Endodermal cell (in vitro differentiated cells): ENCODE data around the gene WDR7. TPM values are rescaled to one million over a fixed set of nuclear protein-coding genes. Genes with fewer than 3 reads are reported as not detected.

Experiments used
- DNase-seq: peaks from one replicate; pipeline ENCODE4 v3.0.0-alpha.2; 2017
- H3K27ac ChIP-seq: 2 replicates; pipeline ENCODE4 v1.5.1; 2013; ENCODE audit warnings: mild to moderate bottlenecking, low read depth, low read length, moderate library complexity
- H3K27me3 ChIP-seq: 2 replicates; pipeline ENCODE4 v1.6.1; 2013; ENCODE audit warnings: mild to moderate bottlenecking, low read length, moderate library complexity; ENCODE audit not compliant: insufficient read depth, control insufficient read depth, poor library complexity, severe bottlenecking
- H3K36me3 ChIP-seq: 2 replicates; pipeline ENCODE4 v1.7.0; 2013; ENCODE audit warnings: mild to moderate bottlenecking, low read length, moderate library complexity; ENCODE audit not compliant: control insufficient read depth, insufficient read depth
- H3K4me1 ChIP-seq: one replicate; pipeline ENCODE4 v1.7.0; 2013; ENCODE audit warnings: low read length; ENCODE audit not compliant: control insufficient read depth, insufficient read depth
- H3K4me3 ChIP-seq: 2 replicates; pipeline ENCODE4 v1.5.1; 2013; ENCODE audit warnings: mild to moderate bottlenecking, low read length, moderate library complexity
- H3K9ac ChIP-seq: 2 replicates; pipeline ENCODE4 v1.6.1; 2013; ENCODE audit warnings: mild to moderate bottlenecking, low read length, moderate library complexity; ENCODE audit not compliant: poor library complexity, severe bottlenecking; ENCODE audit errors: extremely low read depth
- H3K9me3 ChIP-seq: 2 replicates; pipeline ENCODE4 v1.6.1; 2013; ENCODE audit warnings: mild to moderate bottlenecking, low read length, moderate library complexity; ENCODE audit not compliant: control insufficient read depth
- H3K27ac Mint-ChIP-seq: 2 replicates; pipeline ENCODE4 v1.8.0; 2020; ENCODE audit warnings: mixed read lengths
- H3K27me3 Mint-ChIP-seq: 2 replicates; pipeline ENCODE4 v1.8.0; 2021; ENCODE audit warnings: mild to moderate bottlenecking, mixed read lengths; ENCODE audit not compliant: insufficient read depth
- H3K36me3 Mint-ChIP-seq: 2 replicates; pipeline ENCODE4 v1.8.0; 2020; ENCODE audit warnings: low read depth, mixed read lengths
- H3K4me1 Mint-ChIP-seq: 2 replicates; pipeline ENCODE4 v1.8.0; 2020; ENCODE audit warnings: mixed read lengths
- H3K4me3 Mint-ChIP-seq: 2 replicates; pipeline ENCODE4 v1.8.0; 2020; ENCODE audit warnings: mild to moderate bottlenecking, moderate library complexity, mixed read lengths
- H3K9me3 Mint-ChIP-seq: 2 replicates; pipeline ENCODE4 v1.8.0; 2020; ENCODE audit warnings: mild to moderate bottlenecking, mixed read lengths
- WGBS, 2 experiments: methylation state at CpG; one replicate each; pipeline versions ENCODE4 v1.1.5 to v1.1.7; 2013; ENCODE audit warnings: missing lambda C conversion rate in 2 of 2, mixed read lengths in 1 of 2; ENCODE audit not compliant: insufficient coverage in 1 of 2, insufficient read length in 1 of 2; 5-methylcytosine and 5-hydroxymethylcytosine counted together
- total RNA-seq, 2 donors: library from RNA; stranded (reverse); fragmentation: NEBNext Ultra II Directional in 1 of 2; extraction: Animal tissue kit (Norgen Biotek cat#: 25700) in 1 of 2; gene quantifications; 2 replicates in 1 of 2; 3 replicates in 1 of 2; pipeline ENCODE4 v1.2.1, GENCODE V29; 2021
- TF ChIP-seq, protein P1 (sequence below): fragments of 200-600 bp; sonication (generic); conservative IDR thresholded peaks from 2 replicates; pipeline ENCODE4 v1.5.0; 2021; ENCODE audit warnings: antibody characterized with exemption, mild to moderate bottlenecking

WDR7 gene
- total RNA-seq, 2 donors from 2014 or later = 17.1 to 22.5 TPM

DNA sequence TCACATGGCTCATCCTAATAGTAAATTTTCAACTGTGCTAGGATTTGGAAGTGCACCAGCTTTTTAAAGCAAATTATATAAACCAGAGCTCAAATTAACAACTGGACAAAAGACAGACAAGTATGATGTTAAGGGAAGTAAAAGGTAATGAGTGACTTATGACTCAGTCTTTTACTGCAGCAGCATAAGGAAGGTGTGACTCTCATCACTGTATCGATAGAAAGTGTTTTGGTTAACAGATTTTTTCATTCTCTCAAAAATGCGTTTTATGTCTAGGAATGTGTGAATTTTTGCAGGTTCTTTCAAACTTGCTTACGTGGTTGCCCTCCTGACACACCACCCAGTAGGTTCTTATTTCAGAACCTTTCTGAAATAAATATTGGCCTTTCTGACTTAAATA lies 251.5 kb downstream of the WDR7 start:
- Histone ChIP-seq H3K27me3 (no peaks in the 10 kb centered on the region), H3K9ac (no peak overlapping the region), H3K9me3 (no peaks in the 10 kb centered on the region), H3K4me3 (no peak overlapping the region), H3K36me3 (no peaks in the 10 kb centered on the region), H3K4me1 (no peaks in the 10 kb centered on the region), H3K27ac (no peak overlapping the region)
- H3K36me3 Mint-ChIP-seq = no peaks in the 10 kb centered on the region
- H3K4me1 Mint-ChIP-seq = peaks cover 5% of the 10 kb centered on the region
- DNase-seq = no peak
- no peak overlapping the region for H3K27ac Mint-ChIP-seq
- 87 to 93% methylated on average over 2 to 3 of the region's 3 CpGs for WGBS, 2 experiments
- no peaks in the 10 kb centered on the region for H3K9me3 Mint-ChIP-seq
- TF ChIP-seq, protein P1, sequence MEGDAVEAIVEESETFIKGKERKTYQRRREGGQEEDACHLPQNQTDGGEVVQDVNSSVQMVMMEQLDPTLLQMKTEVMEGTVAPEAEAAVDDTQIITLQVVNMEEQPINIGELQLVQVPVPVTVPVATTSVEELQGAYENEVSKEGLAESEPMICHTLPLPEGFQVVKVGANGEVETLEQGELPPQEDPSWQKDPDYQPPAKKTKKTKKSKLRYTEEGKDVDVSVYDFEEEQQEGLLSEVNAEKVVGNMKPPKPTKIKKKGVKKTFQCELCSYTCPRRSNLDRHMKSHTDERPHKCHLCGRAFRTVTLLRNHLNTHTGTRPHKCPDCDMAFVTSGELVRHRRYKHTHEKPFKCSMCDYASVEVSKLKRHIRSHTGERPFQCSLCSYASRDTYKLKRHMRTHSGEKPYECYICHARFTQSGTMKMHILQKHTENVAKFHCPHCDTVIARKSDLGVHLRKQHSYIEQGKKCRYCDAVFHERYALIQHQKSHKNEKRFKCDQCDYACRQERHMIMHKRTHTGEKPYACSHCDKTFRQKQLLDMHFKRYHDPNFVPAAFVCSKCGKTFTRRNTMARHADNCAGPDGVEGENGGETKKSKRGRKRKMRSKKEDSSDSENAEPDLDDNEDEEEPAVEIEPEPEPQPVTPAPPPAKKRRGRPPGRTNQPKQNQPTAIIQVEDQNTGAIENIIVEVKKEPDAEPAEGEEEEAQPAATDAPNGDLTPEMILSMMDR = no peak
- H3K4me3 Mint-ChIP-seq = no peak overlapping the region
- no peaks in the 10 kb centered on the region for H3K27me3 Mint-ChIP-seq

DNA sequence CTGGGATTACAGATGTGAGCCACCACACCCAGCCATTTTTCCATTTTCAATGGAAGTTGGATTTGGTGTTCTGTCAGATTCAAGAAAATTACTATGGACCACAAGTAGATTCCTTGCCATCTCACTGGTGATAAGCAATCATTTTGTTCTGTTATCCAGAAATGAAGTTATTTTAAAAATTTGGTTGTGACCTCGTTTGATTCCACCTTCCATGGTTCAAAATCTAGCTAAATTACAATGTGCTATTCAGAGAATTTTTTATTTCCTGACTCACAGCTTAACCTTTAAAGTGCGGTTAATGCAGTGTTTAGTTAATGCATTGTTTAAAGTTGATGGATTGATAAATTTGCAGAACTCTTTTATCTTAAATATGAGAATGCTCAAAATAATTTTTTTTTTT lies 252.5 kb downstream of the WDR7 start:
- Histone ChIP-seq H3K4me1 (no peaks in the 10 kb centered on the region), H3K4me3 (no peak overlapping the region), H3K27ac (no peak overlapping the region), H3K9ac (no peak overlapping the region), H3K9me3 (no peaks in the 10 kb centered on the region), H3K36me3 (no peaks in the 10 kb centered on the region), H3K27me3 (no peaks in the 10 kb centered on the region)
- peaks cover 5% of the 10 kb centered on the region for H3K4me1 Mint-ChIP-seq
- WGBS, 2 experiments = 97% methylated on average over 2 of the region's 2 CpGs; no CpG with 5 or more reads in 1 of the 2 experiments
- H3K27ac Mint-ChIP-seq = no peak overlapping the region
- TF ChIP-seq, protein P1 = no peak
- H3K36me3 Mint-ChIP-seq = no peaks in the 10 kb centered on the region
- H3K9me3 Mint-ChIP-seq = no peaks in the 10 kb centered on the region
- DNase-seq = no peak
- H3K27me3 Mint-ChIP-seq = no peaks in the 10 kb centered on the region
- H3K4me3 Mint-ChIP-seq = no peak overlapping the region

DNA sequence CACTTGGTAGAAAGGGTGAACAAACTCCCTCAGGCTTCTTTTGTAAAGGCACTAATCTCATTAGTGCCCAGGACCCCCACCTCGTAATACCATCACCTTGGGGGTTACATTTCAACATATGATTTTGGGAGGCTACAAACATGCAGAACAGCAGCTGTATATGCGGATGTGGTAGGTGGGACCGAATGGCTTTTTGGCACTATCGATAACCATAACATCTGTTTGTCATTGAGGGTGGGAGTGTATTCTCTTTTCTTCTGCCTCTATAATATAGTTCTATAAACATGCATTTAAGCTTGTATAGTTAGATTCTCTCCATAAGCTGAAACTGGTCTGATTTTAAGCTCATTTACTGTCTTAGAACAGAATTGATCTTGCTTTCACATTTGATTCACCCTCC lies 256.6 kb downstream of the WDR7 start:
- H3K36me3 ChIP-seq = no peaks in the 10 kb centered on the region
- DNase-seq = no peak
- Mint-ChIP-seq H3K27me3 (peaks cover 4% of the 10 kb centered on the region), H3K27ac (no peak overlapping the region), H3K9me3 (no peaks in the 10 kb centered on the region), H3K36me3 (no peaks in the 10 kb centered on the region), H3K4me3 (no peak overlapping the region), H3K4me1 (peaks cover 8% of the 10 kb centered on the region)
- TF ChIP-seq, protein P1 = no peak
- no peaks in the 10 kb centered on the region for H3K27me3 ChIP-seq
- no peak overlapping the region for H3K27ac ChIP-seq
- WGBS, 2 experiments = 89 to 100% methylated on average over 3 to 4 of the region's 4 CpGs
- no peaks in the 10 kb centered on the region for H3K4me1 ChIP-seq
- no peak overlapping the region for H3K9ac ChIP-seq
- H3K4me3 ChIP-seq = no peak overlapping the region
- no peaks in the 10 kb centered on the region for H3K9me3 ChIP-seq
